CD4-positive, alpha-beta T cell (primary cell): ENCODE measurements around the gene CREB3L2. TPM values are rescaled to one million over a fixed set of nuclear protein-coding genes. Genes with fewer than 3 reads are reported as not detected.

ENCODE experiments used
- ATAC-seq: fragments of 200-7000 bp; cut with Tn5 transposase; one replicate; pipeline ENCODE4 v1.10.0; 2022; ENCODE audit warnings: mild to moderate bottlenecking; ENCODE audit not compliant: poor library complexity
- CTCF ChIA-PET: fragments of 350-600 bp; sonication (Branson Sonifier 250); formaldehyde crosslinking; loops from one replicate; lab custom pipeline; 2021; ENCODE audit warnings: antibody characterized with exemption, inconsistent platforms; lab: Charles Lee
- POLR2A ChIA-PET: fragments of 350-600 bp; sonication (Branson Sonifier 250); formaldehyde crosslinking; loops from one replicate; lab custom pipeline; 2021; ENCODE audit warnings: antibody characterized with exemption, inconsistent platforms; lab: Charles Lee
- DNase-seq, 14 experiments: peaks; one replicate each; pipeline ENCODE4 v3.0.0-alpha.2; 2013 to 2020; ENCODE audit warnings: mixed read lengths in 2 of 14
- H3K27ac ChIP-seq, 2 donors: one replicate each; pipeline versions ENCODE4 v1.5.1 to v1.7.0; 2013; ENCODE audit warnings: low read length in 2 of 2, low read depth in 1 of 2, mild to moderate bottlenecking in 1 of 2
- H3K27me3 ChIP-seq, 2 experiments: 1 replicate in 1 of 2; 2 replicates in 1 of 2; pipeline versions ENCODE4 v1.6.1 to v1.7.0; 2013; ENCODE audit warnings: low read length in 2 of 2, control low read depth in 1 of 2, mild to moderate bottlenecking in 1 of 2, moderate library complexity in 1 of 2; ENCODE audit not compliant: insufficient read depth in 2 of 2, control insufficient read depth in 1 of 2
- H3K36me3 ChIP-seq: one replicate; pipeline ENCODE4 v1.6.1; 2013; ENCODE audit warnings: low read length, control low read depth; ENCODE audit not compliant: insufficient read depth
- H3K4me1 ChIP-seq: one replicate; pipeline ENCODE4 v1.6.1; 2013; ENCODE audit warnings: low read length, control low read depth; ENCODE audit not compliant: insufficient read depth
- H3K4me3 ChIP-seq: one replicate; pipeline ENCODE4 v1.5.1; 2013; ENCODE audit warnings: mild to moderate bottlenecking, low read length, moderate library complexity
- H3K9me3 ChIP-seq, 2 experiments: 1 replicate in 1 of 2; 2 replicates in 1 of 2; pipeline versions ENCODE4 v1.6.1 to v1.7.0; 2013; ENCODE audit warnings: low read length in 2 of 2, mild to moderate bottlenecking in 2 of 2, control low read depth in 1 of 2, moderate library complexity in 1 of 2; ENCODE audit not compliant: control insufficient read depth in 1 of 2, insufficient read depth in 1 of 2
- H3K27ac Mint-ChIP-seq: one replicate; pipeline ENCODE4 v1.8.0; 2020; ENCODE audit warnings: mixed read lengths
- H3K27me3 Mint-ChIP-seq: one replicate; pipeline ENCODE4 v1.8.0; 2021; ENCODE audit warnings: mixed read lengths
- H3K36me3 Mint-ChIP-seq: one replicate; pipeline ENCODE4 v1.8.0; 2021; ENCODE audit warnings: low read depth, mixed read lengths
- H3K4me1 Mint-ChIP-seq: one replicate; pipeline ENCODE4 v1.8.0; 2021; ENCODE audit warnings: low read depth, mixed read lengths
- H3K4me3 Mint-ChIP-seq: one replicate; pipeline ENCODE4 v1.8.0; 2020; ENCODE audit warnings: mild to moderate bottlenecking, mixed read lengths
- H3K9me3 Mint-ChIP-seq: one replicate; pipeline ENCODE4 v1.8.0; 2020; ENCODE audit warnings: mixed read lengths
- intact Hi-C, 2 experiments: fragments of 100-400 bp; cut with DNase I in 1 of 2; cut with micrococcal nuclease in 1 of 2; formaldehyde crosslinking; loops; one replicate each; pipeline versions ENCODE4 v1.15.1 to v1.9.0; 2023 to 2025; cut with DNase I, micrococcal nuclease
- total RNA-seq, 174 experiments: library from RNA in 2 of 174; stranded (reverse) in 2 of 174; gene quantifications; one replicate each; pipeline ENCODE4 v1.2.3 and lab custom pipeline; 2021 to 2026
- TF ChIP-seq, protein P1 (sequence below): fragments of 200-600 bp; IDR thresholded peaks from one replicate; pipeline ENCODE4 v1.8.0; 2022; ENCODE audit warnings: antibody characterized with exemption, mild to moderate bottlenecking

The CREB3L2 gene
- total RNA-seq, 2 experiments from 2014 or later = 11.7 to 12.9 TPM

DNA sequence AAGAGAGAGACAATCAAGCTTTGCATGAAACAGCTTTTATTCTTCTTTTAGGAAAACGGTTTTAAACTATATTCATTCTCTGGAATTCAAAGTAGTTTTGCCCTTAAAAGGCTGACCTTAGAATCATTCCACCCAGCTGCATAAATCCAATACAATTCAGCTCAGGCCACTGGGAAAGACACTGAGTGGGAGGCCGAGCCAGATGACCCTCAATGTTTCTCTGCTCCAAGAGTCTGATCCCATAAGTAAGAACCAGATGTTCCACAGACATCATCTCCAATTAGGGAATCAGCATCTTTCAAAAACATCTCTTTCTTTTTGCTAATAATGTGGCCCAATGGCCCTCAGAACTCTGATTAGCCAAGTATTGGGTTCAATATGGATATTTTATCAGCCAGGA lies 26.1 kb downstream of the CREB3L2 start:
- intact Hi-C loops = no loop called here
- no peaks in the 10 kb centered on the region for H3K9me3 Mint-ChIP-seq
- POLR2A ChIA-PET = no interaction called here
- Histone ChIP-seq H3K27ac (no peak overlapping the region), H3K27me3 (no peaks in the 10 kb centered on the region), H3K4me1 (peaks cover 4% of the 10 kb centered on the region), H3K4me3 (no peak overlapping the region), H3K9me3 (no peaks in the 10 kb centered on the region), H3K36me3 (no peaks in the 10 kb centered on the region)
- ATAC-seq (no peak), DNase-seq (no peak)
- no peak overlapping the region for H3K27ac Mint-ChIP-seq
- CTCF ChIA-PET = no interaction called here
- TF ChIP-seq, protein P1, sequence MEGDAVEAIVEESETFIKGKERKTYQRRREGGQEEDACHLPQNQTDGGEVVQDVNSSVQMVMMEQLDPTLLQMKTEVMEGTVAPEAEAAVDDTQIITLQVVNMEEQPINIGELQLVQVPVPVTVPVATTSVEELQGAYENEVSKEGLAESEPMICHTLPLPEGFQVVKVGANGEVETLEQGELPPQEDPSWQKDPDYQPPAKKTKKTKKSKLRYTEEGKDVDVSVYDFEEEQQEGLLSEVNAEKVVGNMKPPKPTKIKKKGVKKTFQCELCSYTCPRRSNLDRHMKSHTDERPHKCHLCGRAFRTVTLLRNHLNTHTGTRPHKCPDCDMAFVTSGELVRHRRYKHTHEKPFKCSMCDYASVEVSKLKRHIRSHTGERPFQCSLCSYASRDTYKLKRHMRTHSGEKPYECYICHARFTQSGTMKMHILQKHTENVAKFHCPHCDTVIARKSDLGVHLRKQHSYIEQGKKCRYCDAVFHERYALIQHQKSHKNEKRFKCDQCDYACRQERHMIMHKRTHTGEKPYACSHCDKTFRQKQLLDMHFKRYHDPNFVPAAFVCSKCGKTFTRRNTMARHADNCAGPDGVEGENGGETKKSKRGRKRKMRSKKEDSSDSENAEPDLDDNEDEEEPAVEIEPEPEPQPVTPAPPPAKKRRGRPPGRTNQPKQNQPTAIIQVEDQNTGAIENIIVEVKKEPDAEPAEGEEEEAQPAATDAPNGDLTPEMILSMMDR = no peak
- peaks cover 2% of the 10 kb centered on the region for H3K36me3 Mint-ChIP-seq
- H3K4me1 Mint-ChIP-seq = peaks cover 8% of the 10 kb centered on the region
- H3K27me3 Mint-ChIP-seq = no peaks in the 10 kb centered on the region
- H3K4me3 Mint-ChIP-seq = no peak overlapping the region

DNA sequence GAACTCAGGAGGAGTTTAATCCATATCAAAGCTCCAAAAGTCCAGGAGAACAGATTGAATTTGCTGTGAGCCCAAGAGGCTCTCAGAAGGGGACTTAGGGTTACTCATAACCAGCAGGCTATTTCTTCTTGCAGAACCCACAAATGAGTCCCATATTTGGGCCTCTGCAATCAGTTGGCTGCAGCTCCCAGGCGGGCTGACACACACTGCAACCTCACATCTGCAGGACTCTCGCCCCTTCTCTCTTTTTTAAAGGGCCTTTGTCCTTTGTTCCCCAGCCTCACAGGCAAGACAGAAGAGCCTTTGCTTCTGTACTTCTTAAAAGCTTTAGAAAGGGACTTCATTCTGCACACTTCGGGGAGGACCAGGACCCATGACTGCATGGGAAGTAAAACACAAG lies 26.7 kb downstream of the CREB3L2 start:
- ChIA-PET POLR2A (no interaction called here), CTCF (no interaction called here)
- Histone ChIP-seq H3K27me3 (no peaks in the 10 kb centered on the region), H3K27ac (no peak overlapping the region), H3K9me3 (no peaks in the 10 kb centered on the region), H3K36me3 (no peaks in the 10 kb centered on the region), H3K4me1 (peaks cover 4% of the 10 kb centered on the region), H3K4me3 (no peak overlapping the region)
- H3K4me1 Mint-ChIP-seq = peaks cover 8% of the 10 kb centered on the region
- no peak overlapping the region for H3K27ac Mint-ChIP-seq
- no peaks in the 10 kb centered on the region for H3K9me3 Mint-ChIP-seq
- DNase-seq (no peak), ATAC-seq (no peak)
- H3K27me3 Mint-ChIP-seq = no peaks in the 10 kb centered on the region
- TF ChIP-seq, protein P1 = no peak
- H3K36me3 Mint-ChIP-seq = no peaks in the 10 kb centered on the region
- H3K4me3 Mint-ChIP-seq = no peak overlapping the region
- intact Hi-C loops = no loop called here

DNA sequence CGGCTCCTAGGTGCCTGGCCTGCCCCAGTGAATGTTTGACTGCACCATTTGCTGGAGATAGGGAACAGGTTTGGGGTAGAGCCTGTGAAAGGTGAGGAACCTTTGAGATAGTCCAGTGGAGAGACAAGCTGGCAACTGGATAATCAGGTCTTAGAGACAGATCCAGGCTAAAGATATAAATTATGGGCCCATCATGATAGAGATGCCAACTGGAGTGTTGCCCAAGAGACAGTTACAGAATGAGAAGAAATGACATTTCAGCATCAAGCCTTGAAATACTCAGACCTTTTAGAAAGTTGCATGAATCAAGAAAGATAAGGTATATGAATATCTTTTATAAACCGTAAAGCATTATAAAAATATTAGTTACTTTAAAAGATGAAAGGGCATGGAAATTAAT lies 27.1 kb downstream of the CREB3L2 start:
- no peak overlapping the region for H3K4me3 ChIP-seq
- intact Hi-C loops = no loop called here
- POLR2A ChIA-PET = no interaction called here
- no peak overlapping the region for H3K27ac ChIP-seq
- DNase-seq (no peak), ATAC-seq (no peak)
- TF ChIP-seq, protein P1 = no peak
- Mint-ChIP-seq H3K9me3 (no peaks in the 10 kb centered on the region), H3K27me3 (no peaks in the 10 kb centered on the region), H3K4me3 (no peak overlapping the region), H3K36me3 (no peaks in the 10 kb centered on the region), H3K4me1 (peaks cover 8% of the 10 kb centered on the region), H3K27ac (no peak overlapping the region)
- H3K4me1 ChIP-seq = peaks cover 4% of the 10 kb centered on the region
- CTCF ChIA-PET = no interaction called here
- no peaks in the 10 kb centered on the region for H3K9me3 ChIP-seq
- no peaks in the 10 kb centered on the region for H3K27me3 ChIP-seq
- H3K36me3 ChIP-seq = no peaks in the 10 kb centered on the region
